IMR-90 (cell line): ENCODE data around the gene COLEC12. TPM values are rescaled to one million over a fixed set of nuclear protein-coding genes. Genes with fewer than 3 reads are reported as not detected.
A peak's percentile ranks its signal among the peaks of the same experiment; 100 is the strongest.

Experiments
- ATAC-seq: fragments of 200-7000 bp; cut with Tn5 transposase; 2 replicates; pipeline ENCODE4 v1.9.1; 2020; ENCODE audit warnings: low read depth, mild to moderate bottlenecking, moderate library complexity
- BruUV-seq: library from RNA; stranded (reverse); fragments of 400-500 nt; replicated peaks from 2 replicates; lab custom pipeline; 2021; lab: Mats Ljungman, UMichigan
- CTCF ChIA-PET: fragments of 300-600 bp; formaldehyde crosslinking; extraction: SDS; loops from one replicate; lab custom pipeline; 2021; ENCODE audit warnings: antibody characterized with exemption; lab: Yijun Ruan, JAX
- POLR2A ChIA-PET: fragments of 300-600 bp; sonication (Branson Sonifier 250); formaldehyde crosslinking; loops from one replicate; lab custom pipeline; 2022; ENCODE audit warnings: antibody characterized with exemption; ENCODE audit not compliant: unreplicated experiment; lab: Charles Lee
- DNase-seq: peaks from one replicate; pipeline ENCODE4 v3.0.0; 2013
- H2AFZ ChIP-seq: replicated peaks from 2 replicates; pipeline ENCODE3; 2013; ENCODE audit warnings: low read length, mild to moderate bottlenecking; ENCODE audit not compliant: poor library complexity
- H2AK5ac ChIP-seq: 2 replicates; pipeline ENCODE4 v1.6.1; 2013; ENCODE audit warnings: low read depth, low read length, inconsistent platforms
- H2AK9ac ChIP-seq: replicated peaks from 2 replicates; pipeline ENCODE3; 2013; ENCODE audit warnings: mild to moderate bottlenecking, low read depth, low read length, moderate library complexity; ENCODE audit not compliant: poor library complexity
- H2BK120ac ChIP-seq: 2 replicates; pipeline ENCODE4 v1.6.1; 2013; ENCODE audit warnings: low read depth, low read length, inconsistent platforms
- H2BK15ac ChIP-seq: 3 replicates; pipeline ENCODE4 v1.6.1; 2013; ENCODE audit warnings: low read depth, low read length, inconsistent platforms
- H2BK20ac ChIP-seq: 2 replicates; pipeline ENCODE4 v1.6.1; 2013; ENCODE audit warnings: low read depth, mild to moderate bottlenecking, inconsistent platforms, low read length, moderate library complexity
- H2BK5ac ChIP-seq: 2 replicates; pipeline ENCODE4 v1.6.1; 2013; ENCODE audit warnings: mild to moderate bottlenecking, low read depth, low read length, inconsistent platforms; ENCODE audit not compliant: poor library complexity, severe bottlenecking
- H3K14ac ChIP-seq: replicated peaks from 2 replicates; pipeline ENCODE4 v1.6.1; 2013; ENCODE audit warnings: low read depth, low read length, inconsistent platforms
- H3K18ac ChIP-seq: 2 replicates; pipeline ENCODE4 v1.6.1; 2013; ENCODE audit warnings: low read depth, low read length, control low read depth
- H3K23ac ChIP-seq: 2 replicates; pipeline ENCODE4 v1.6.1; 2013; ENCODE audit warnings: low read depth, low read length, inconsistent platforms
- H3K27ac ChIP-seq: 2 replicates; pipeline ENCODE4 v1.5.1; 2013; ENCODE audit warnings: mild to moderate bottlenecking, control low read depth, low read length; ENCODE audit not compliant: insufficient read depth
- H3K27me3 ChIP-seq: 2 replicates; pipeline ENCODE4 v1.6.1; 2013; ENCODE audit warnings: low read length; ENCODE audit not compliant: control insufficient read depth, insufficient read depth
- H3K36me3 ChIP-seq: 2 replicates; pipeline ENCODE4 v1.6.1; 2013; ENCODE audit warnings: low read length, mixed read lengths; ENCODE audit not compliant: control insufficient read depth, insufficient read depth
- H3K4ac ChIP-seq: 2 replicates; pipeline ENCODE4 v1.6.1; 2013; ENCODE audit warnings: low read depth, low read length, inconsistent platforms
- H3K4me1 ChIP-seq: 2 replicates; pipeline ENCODE4 v1.6.1; 2013; ENCODE audit warnings: low read length, mixed read lengths; ENCODE audit not compliant: control insufficient read depth, insufficient read depth
- H3K4me2 ChIP-seq: 2 replicates; pipeline ENCODE4 v1.6.1; 2013; ENCODE audit warnings: low read depth, mild to moderate bottlenecking, control low read depth, low read length, moderate library complexity
- H3K4me3 ChIP-seq: 2 replicates; pipeline ENCODE4 v1.5.1; 2013; ENCODE audit warnings: low read depth, mild to moderate bottlenecking, control low read depth, low read length, moderate library complexity; ENCODE audit not compliant: insufficient read depth
- H3K56ac ChIP-seq: 2 replicates; pipeline ENCODE4 v1.6.1; 2013; ENCODE audit warnings: low read length, inconsistent platforms; ENCODE audit not compliant: insufficient read depth; ENCODE audit errors: extremely low read depth
- H3K79me1 ChIP-seq, 2 experiments: 2 replicates each; pipeline ENCODE4 v1.6.1; 2013; ENCODE audit warnings: low read length in 2 of 2, inconsistent platforms in 1 of 2, low read depth in 1 of 2
- H3K9ac ChIP-seq: 2 replicates; pipeline ENCODE4 v1.6.1; 2013; ENCODE audit warnings: low read depth, low read length, control low read depth
- H3K9me1 ChIP-seq: 2 replicates; pipeline ENCODE4 v1.6.1; 2013; ENCODE audit warnings: low read length, inconsistent platforms; ENCODE audit not compliant: insufficient read depth
- H3K9me3 ChIP-seq: 2 replicates; pipeline ENCODE4 v1.6.1; 2013; ENCODE audit warnings: low read length; ENCODE audit not compliant: control insufficient read depth, insufficient read depth
- H4K20me1 ChIP-seq: 2 replicates; pipeline ENCODE4 v1.6.1; 2013; ENCODE audit warnings: low read length, inconsistent platforms; ENCODE audit not compliant: insufficient read depth
- H4K5ac ChIP-seq: 2 replicates; pipeline ENCODE4 v1.6.1; 2013; ENCODE audit warnings: mild to moderate bottlenecking, low read depth, low read length, control low read depth
- H4K8ac ChIP-seq, 2 experiments: 2 replicates each; pipeline ENCODE4 v1.6.1; 2013; ENCODE audit warnings: low read depth in 2 of 2, low read length in 2 of 2, control low read depth in 1 of 2, inconsistent platforms in 1 of 2
- H4K91ac ChIP-seq: 2 replicates; pipeline ENCODE4 v1.6.1; 2013; ENCODE audit warnings: low read depth, low read length, inconsistent platforms; ENCODE audit not compliant: insufficient read depth
- BHLHE40 ChIP-seq: fragments of 150-350 bp; IDR thresholded peaks from 2 replicates; pipeline ENCODE4 v1.6.1; 2016; ENCODE audit warnings: mild to moderate bottlenecking, low read depth, low read length
- CEBPB ChIP-seq: IDR thresholded peaks from 2 replicates; pipeline ENCODE4 v1.6.1; 2012; ENCODE audit warnings: low read depth, low read length, improper control_type of control experiment
- CHD1 ChIP-seq: IDR thresholded peaks from 2 replicates; pipeline ENCODE4 v1.6.1; 2012; ENCODE audit warnings: low read depth, low read length, improper control_type of control experiment
- FOS ChIP-seq: fragments of 150-350 bp; IDR thresholded peaks from 2 replicates; pipeline ENCODE4 v1.6.1; 2016; ENCODE audit warnings: low read depth, low read length
- MAFK ChIP-seq: IDR thresholded peaks from 2 replicates; pipeline ENCODE4 v1.6.1; 2012; ENCODE audit warnings: low read depth, low read length, improper control_type of control experiment
- MAZ ChIP-seq: IDR thresholded peaks from 2 replicates; pipeline ENCODE4 v1.6.1; 2012; ENCODE audit warnings: low read depth, mild to moderate bottlenecking, low read length, improper control_type of control experiment, moderate library complexity, borderline replicate concordance
- MXI1 ChIP-seq: IDR thresholded peaks from 2 replicates; pipeline ENCODE4 v1.6.1; 2012; ENCODE audit warnings: low read depth, mild to moderate bottlenecking, low read length, moderate library complexity, borderline replicate concordance
- NFE2L2 ChIP-seq: fragments of 150-350 bp; IDR thresholded peaks from 2 replicates; pipeline ENCODE4 v1.6.1; 2016; ENCODE audit warnings: low read depth, mild to moderate bottlenecking, low read length
- POLR2A ChIP-seq: IDR thresholded peaks from 2 replicates; pipeline ENCODE4 v1.6.1; 2012; ENCODE audit warnings: mild to moderate bottlenecking, low read depth, low read length
- RAD21 ChIP-seq: IDR thresholded peaks from 2 replicates; pipeline ENCODE4 v1.6.1; 2012; ENCODE audit warnings: low read length, improper control_type of control experiment
- RCOR1 ChIP-seq: IDR thresholded peaks from 2 replicates; pipeline ENCODE4 v1.6.1; 2012; ENCODE audit warnings: mild to moderate bottlenecking, low read length, improper control_type of control experiment; ENCODE audit not compliant: insufficient replicate concordance
- RFX5 ChIP-seq: IDR thresholded peaks from 2 replicates; pipeline ENCODE4 v1.8.0; 2012; ENCODE audit warnings: low read depth, mild to moderate bottlenecking, low read length, moderate library complexity
- SMC3 ChIP-seq: fragments of 150-350 bp; IDR thresholded peaks from 2 replicates; pipeline ENCODE4 v1.6.1; 2016; ENCODE audit warnings: low read depth, mild to moderate bottlenecking, antibody characterized with exemption, low read length, moderate library complexity
- WGBS, 2 experiments: methylation state at CpG; one replicate each; pipeline versions ENCODE4 v1.1.5 to v1.1.7; 2013; ENCODE audit warnings: missing lambda C conversion rate in 2 of 2; ENCODE audit not compliant: insufficient read length in 1 of 2; ENCODE audit errors: extremely low coverage in 2 of 2; 5-methylcytosine and 5-hydroxymethylcytosine counted together
- dilution Hi-C: fragments of 300-500 bp; cut with HindIII; formaldehyde crosslinking; loops from one replicate; pipeline ENCODE4 v1.14.3; 2018; ENCODE audit warnings: low sequenced_read_pairs; ENCODE audit not compliant: unreplicated experiment
- in situ Hi-C: fragments of 300-500 bp; cut with MboI; formaldehyde crosslinking; loops from 3 replicates; pipeline ENCODE4 v1.14.3; 2019; ENCODE audit warnings: low sequenced_read_pairs, inconsistent platforms, mixed read lengths
- intact Hi-C: fragments of 100-400 bp; cut with micrococcal nuclease; formaldehyde crosslinking; loops from 2 replicates; pipeline ENCODE4 v1.10.0; 2022
- polyA plus RNA-seq, 3 experiments: library from polyadenylated mRNA; depleted of rRNA; stranded (reverse); fragments of >200 nt; gene quantifications; 2 replicates each; pipeline ENCODE4 v1.2.3, GENCODE V29; 2012; ENCODE audit warnings: low replicate concordance in 1 of 3
- total RNA-seq: library from RNA; depleted of rRNA; stranded (reverse); fragments of >200 nt; gene quantifications from 2 replicates; pipeline ENCODE4 v1.2.3, GENCODE V29; 2012
- TF ChIP-seq, protein P1 (sequence below): fragments of 150-350 bp; IDR thresholded peaks from 2 replicates; pipeline ENCODE4 v1.6.1; 2016; ENCODE audit warnings: low read depth, mild to moderate bottlenecking, low read length, moderate library complexity, borderline replicate concordance
- TF ChIP-seq, protein P2 (sequence below): fragments of 150-350 bp; IDR thresholded peaks from 2 replicates; pipeline ENCODE4 v1.6.1; 2017; ENCODE audit warnings: mild to moderate bottlenecking, antibody characterized with exemption, low read length, low read depth
- TF ChIP-seq, protein P3 (sequence below): conservative IDR thresholded peaks from 2 replicates; pipeline ENCODE4 v1.5.1; 2012; ENCODE audit warnings: mild to moderate bottlenecking, low read depth, low read length, improper control_type of control experiment

Gene COLEC12
- total and polyA plus RNA-seq, 2 of the 4 experiments (the other 2 are of a cell fraction): 1.0 to 2.3 TPM

DNA sequence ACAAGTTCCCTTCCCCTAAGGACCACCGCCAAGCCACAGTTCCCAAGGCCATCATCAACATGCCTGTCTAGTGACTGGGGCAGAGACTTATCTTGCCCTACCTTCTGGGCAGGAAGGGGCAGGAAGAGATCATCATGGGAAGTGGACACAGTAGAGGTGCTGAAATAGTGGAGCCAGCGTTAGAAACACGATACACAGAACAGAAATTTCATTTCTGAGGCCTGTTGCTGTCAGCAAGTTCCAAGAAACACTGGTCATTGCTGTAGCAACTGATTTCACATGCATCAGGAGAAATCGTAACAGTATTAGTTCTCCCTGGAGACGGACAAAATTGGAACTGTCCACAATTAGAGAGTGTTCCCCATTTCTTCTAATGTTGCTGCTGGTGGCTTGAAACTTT lies 83.0 kb downstream of the COLEC12 start:
- H3K18ac ChIP-seq: no peak overlapping the region
- H3K79me1 ChIP-seq: 0 out of 4 replicates have a peak, but pooled peaks cover 0 to 3% of the 10 kb centered on the region in 2 experiments
- H2BK20ac ChIP-seq: peak overlapping the region; percentile 88
- no peak overlapping the region for H3K23ac ChIP-seq
- ATAC-seq (no peak), DNase-seq (no peak)
- H2BK120ac ChIP-seq: peak overlapping the region; percentile 73; the same call in 1 of the 2 replicates
- H2BK5ac ChIP-seq: no peak overlapping the region
- peaks cover 15% of the 10 kb centered on the region for H3K9me1 ChIP-seq
- no peak overlapping the region for H4K5ac ChIP-seq
- H4K8ac ChIP-seq: no peak overlapping the region
- H3K36me3 ChIP-seq: no peaks in the 10 kb centered on the region
- H3K9ac ChIP-seq: no peak overlapping the region
- in situ Hi-C loops (no loop called here), dilution Hi-C loops (no loop called here), intact Hi-C loops (loop anchor here (5.0 kb wide), 1 partner anchor 60 kb away; no protein-coding TSS in a partner anchor)
- H3K14ac ChIP-seq: no peak overlapping the region; the same call in 1 of the 2 replicates
- H3K4me3 ChIP-seq: no peak overlapping the region
- peak overlapping the region; percentile 71; the same call in 1 of the 2 replicates for H4K91ac ChIP-seq
- WGBS, 2 experiments: 100% methylated on average over 2 of the region's 5 CpGs; no CpG with 5 or more reads in 1 of the 2 experiments
- no peak overlapping the region for H2AFZ ChIP-seq
- peak overlapping the region; percentile 77; the same call in 1 of the 2 replicates for H2AK5ac ChIP-seq
- BruUV-seq: no TSS peak
- H3K27me3 ChIP-seq: no peaks in the 10 kb centered on the region
- peak overlapping the region; percentile 69; the same call in 2 of the 3 replicates for H2BK15ac ChIP-seq
- no peak for TF ChIP-seq CEBPB
- TF ChIP-seq MAFK: no peak
- no peak for TF ChIP-seq MXI1
- TF ChIP-seq NFE2L2: no peak
- TF ChIP-seq RCOR1: no peak
- TF ChIP-seq MAZ: no peak
- TF ChIP-seq, protein P1, sequence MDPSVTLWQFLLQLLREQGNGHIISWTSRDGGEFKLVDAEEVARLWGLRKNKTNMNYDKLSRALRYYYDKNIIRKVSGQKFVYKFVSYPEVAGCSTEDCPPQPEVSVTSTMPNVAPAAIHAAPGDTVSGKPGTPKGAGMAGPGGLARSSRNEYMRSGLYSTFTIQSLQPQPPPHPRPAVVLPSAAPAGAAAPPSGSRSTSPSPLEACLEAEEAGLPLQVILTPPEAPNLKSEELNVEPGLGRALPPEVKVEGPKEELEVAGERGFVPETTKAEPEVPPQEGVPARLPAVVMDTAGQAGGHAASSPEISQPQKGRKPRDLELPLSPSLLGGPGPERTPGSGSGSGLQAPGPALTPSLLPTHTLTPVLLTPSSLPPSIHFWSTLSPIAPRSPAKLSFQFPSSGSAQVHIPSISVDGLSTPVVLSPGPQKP: no peak
- TF ChIP-seq, protein P2, sequence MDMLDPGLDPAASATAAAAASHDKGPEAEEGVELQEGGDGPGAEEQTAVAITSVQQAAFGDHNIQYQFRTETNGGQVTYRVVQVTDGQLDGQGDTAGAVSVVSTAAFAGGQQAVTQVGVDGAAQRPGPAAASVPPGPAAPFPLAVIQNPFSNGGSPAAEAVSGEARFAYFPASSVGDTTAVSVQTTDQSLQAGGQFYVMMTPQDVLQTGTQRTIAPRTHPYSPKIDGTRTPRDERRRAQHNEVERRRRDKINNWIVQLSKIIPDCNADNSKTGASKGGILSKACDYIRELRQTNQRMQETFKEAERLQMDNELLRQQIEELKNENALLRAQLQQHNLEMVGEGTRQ: no peak
- TF ChIP-seq RFX5: no peak
- TF ChIP-seq POLR2A: no peak
- TF ChIP-seq CHD1: no peak
- no peak for TF ChIP-seq RAD21
- TF ChIP-seq, protein P3, sequence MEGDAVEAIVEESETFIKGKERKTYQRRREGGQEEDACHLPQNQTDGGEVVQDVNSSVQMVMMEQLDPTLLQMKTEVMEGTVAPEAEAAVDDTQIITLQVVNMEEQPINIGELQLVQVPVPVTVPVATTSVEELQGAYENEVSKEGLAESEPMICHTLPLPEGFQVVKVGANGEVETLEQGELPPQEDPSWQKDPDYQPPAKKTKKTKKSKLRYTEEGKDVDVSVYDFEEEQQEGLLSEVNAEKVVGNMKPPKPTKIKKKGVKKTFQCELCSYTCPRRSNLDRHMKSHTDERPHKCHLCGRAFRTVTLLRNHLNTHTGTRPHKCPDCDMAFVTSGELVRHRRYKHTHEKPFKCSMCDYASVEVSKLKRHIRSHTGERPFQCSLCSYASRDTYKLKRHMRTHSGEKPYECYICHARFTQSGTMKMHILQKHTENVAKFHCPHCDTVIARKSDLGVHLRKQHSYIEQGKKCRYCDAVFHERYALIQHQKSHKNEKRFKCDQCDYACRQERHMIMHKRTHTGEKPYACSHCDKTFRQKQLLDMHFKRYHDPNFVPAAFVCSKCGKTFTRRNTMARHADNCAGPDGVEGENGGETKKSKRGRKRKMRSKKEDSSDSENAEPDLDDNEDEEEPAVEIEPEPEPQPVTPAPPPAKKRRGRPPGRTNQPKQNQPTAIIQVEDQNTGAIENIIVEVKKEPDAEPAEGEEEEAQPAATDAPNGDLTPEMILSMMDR: no peak
- no peak for TF ChIP-seq FOS
- TF ChIP-seq SMC3: no peak
- no peak for TF ChIP-seq BHLHE40
- peak overlapping the region; percentile 66 for H3K4ac ChIP-seq
- no peak overlapping the region for H2AK9ac ChIP-seq
- no peaks in the 10 kb centered on the region for H4K20me1 ChIP-seq
- no peak overlapping the region for H3K56ac ChIP-seq
- POLR2A ChIA-PET: no interaction called here
- no peaks in the 10 kb centered on the region for H3K9me3 ChIP-seq
- H3K4me1 ChIP-seq: peaks cover 15% of the 10 kb centered on the region
- CTCF ChIA-PET: no interaction called here
- no peak overlapping the region for H3K27ac ChIP-seq
- no peak overlapping the region for H3K4me2 ChIP-seq
